Measurements from ENCODE around the gene IQSEC1.

GRCh38 chr3:12973827-12974226 lies 99.4 kb downstream of the IQSEC1 start:
- TF ChIP-seq POLR2A (IDR thresholded peaks at IDR 0.05; ENCODE audit: low read depth, low read length) (no peak), TAF1 (IDR thresholded peaks at IDR 0.05; ENCODE audit: borderline replicate concordance, low read depth, low read length) (no peak)

Data from GM12892 (cell line).